ENCODE results near the gene UBFD1. TPM values are rescaled to one million over a fixed set of nuclear protein-coding genes. Genes with fewer than 3 reads are reported as not detected.

The UBFD1 gene
- polyA plus RNA-seq, 2 of the 4 experiments (the other 2 are of a cell fraction) = 60.0 to 78.0 TPM

GRCh38 chr16:23572394-23572793 is 14.9 kb downstream of the UBFD1 start:
- H3K27ac ChIP-seq = no peak overlapping the region
- DNase-seq (ENCODE audit: low read depth in 1 of 2, low spot score in 1 of 2) = no peak
- CTCF ChIA-PET = interaction anchor here (2.0 to 5.1 kb wide), 3 partner anchors 14 to 24 kb away, joined by 4 to 20 read pairs (median 7); partner anchors contain the start of genes EARS2 and UBFD1
- ATAC-seq = no peak
- H3K9me3 ChIP-seq = no peaks in the 10 kb centered on the region
- WGBS (ENCODE audit: missing lambda C conversion rate) = 93% methylated on average over 9 of the region's 9 CpGs
- no peak for TF ChIP-seq TFCP2L1 (CRISPR knock-in tag; IDR thresholded peaks at IDR 0.05)
- no peak for TF ChIP-seq HES2 (IDR thresholded peaks at IDR 0.05)
- no peak for TF ChIP-seq RCOR1 (IDR thresholded peaks at IDR 0.05; ENCODE audit: low read depth, low read length)
- TF ChIP-seq HOXB13 (CRISPR knock-in tag; IDR thresholded peaks at IDR 0.05; ENCODE audit: low read depth) = no peak
- no peak for TF ChIP-seq EHF (CRISPR knock-in tag; IDR thresholded peaks at IDR 0.05)
- no peak for TF ChIP-seq MAFK (IDR thresholded peaks at IDR 0.05; ENCODE audit: partially characterized antibody)
- TF ChIP-seq BCL3 (IDR thresholded peaks at IDR 0.05) = no peak
- no peak for TF ChIP-seq MYC (IDR thresholded peaks at IDR 0.05; ENCODE audit: borderline replicate concordance, low read length)
- no peak overlapping the region for H3K4me3 ChIP-seq
- POLR2A ChIA-PET = interaction anchor here (1.6 kb wide), 1 partner anchor 15 kb away, joined by 4 read pairs; the partner anchor contains the start of genes EARS2 and UBFD1
- FAIRE-seq = no peak
- H3K4me2 ChIP-seq = no peak overlapping the region
- H3K4me1 ChIP-seq = no peaks in the 10 kb centered on the region

GRCh38 chr16:23573817-23574216 is 16.3 kb downstream of the UBFD1 start:
- no peak overlapping the region for H3K4me2 ChIP-seq
- no peak overlapping the region for H3K4me3 ChIP-seq
- H3K9me3 ChIP-seq = no peaks in the 10 kb centered on the region
- ATAC-seq = no peak
- FAIRE-seq = no peak
- ChIA-PET CTCF (no interaction called here), POLR2A (no interaction called here)
- TF ChIP-seq EP300 (IDR thresholded peaks at IDR 0.05) (no peak), ZFP36 (IDR thresholded peaks at IDR 0.05; ENCODE audit: borderline replicate concordance, partially characterized antibody) (no peak), ZSCAN20 (CRISPR knock-in tag; IDR thresholded peaks at IDR 0.05) (no peak), HOXB13 (CRISPR knock-in tag; IDR thresholded peaks at IDR 0.05; ENCODE audit: low read depth) (no peak), KDM1A (IDR thresholded peaks at IDR 0.05; ENCODE audit: low read depth) (no peak), HEYL (CRISPR knock-in tag; IDR thresholded peaks at IDR 0.05) (no peak), SMC3 (IDR thresholded peaks at IDR 0.05) (no peak), HMGXB4 (CRISPR knock-in tag; IDR thresholded peaks at IDR 0.05; ENCODE audit: borderline replicate concordance) (no peak), ELK1 (IDR thresholded peaks at IDR 0.05; ENCODE audit: low read depth, low read length) (no peak), TFCP2L1 (CRISPR knock-in tag; IDR thresholded peaks at IDR 0.05) (no peak), NPAS2 (CRISPR knock-in tag; IDR thresholded peaks at IDR 0.05; ENCODE audit: borderline replicate concordance) (no peak), JUN (IDR thresholded peaks at IDR 0.05) (no peak), ESRRA (IDR thresholded peaks at IDR 0.05; ENCODE audit: borderline replicate concordance, low read length) (no peak), POLR2AphosphoS2 (conservative IDR thresholded peaks at IDR 0.05; ENCODE audit: low read length) (no peak), HOXB5 (CRISPR knock-in tag; IDR thresholded peaks at IDR 0.05) (no peak)
- no peak for DNase-seq (ENCODE audit: low read depth in 1 of 2, low spot score in 1 of 2)
- no peak overlapping the region for H3K27ac ChIP-seq
- WGBS (ENCODE audit: missing lambda C conversion rate) = 93% methylated on average over 5 of the region's 5 CpGs
- H3K4me1 ChIP-seq = no peaks in the 10 kb centered on the region

Data from A549 (cell line).